HFFc6 (cell line): ENCODE results near the gene RFPL4AL1. TPM values are rescaled to one million over a fixed set of nuclear protein-coding genes. Genes with fewer than 3 reads are reported as not detected.

Source experiments
- DNase-seq: peaks from one replicate; pipeline ENCODE4 v3.0.0-alpha.2; 2018
- H3K27ac Mint-ChIP-seq: 2 replicates; pipeline ENCODE4 v1.8.0; 2020; ENCODE audit warnings: mild to moderate bottlenecking, mixed read lengths
- H3K27me3 Mint-ChIP-seq: 2 replicates; pipeline ENCODE4 v1.8.0; 2021; ENCODE audit warnings: mild to moderate bottlenecking, moderate library complexity, mixed read lengths; ENCODE audit not compliant: insufficient read depth
- H3K36me3 Mint-ChIP-seq: 2 replicates; pipeline ENCODE4 v1.8.0; 2021; ENCODE audit warnings: low read depth, mixed read lengths
- H3K4me1 Mint-ChIP-seq: 2 replicates; pipeline ENCODE4 v1.8.0; 2020; ENCODE audit warnings: low read depth, mixed read lengths
- H3K4me3 Mint-ChIP-seq: 2 replicates; pipeline ENCODE4 v1.8.0; 2020; ENCODE audit warnings: mild to moderate bottlenecking, moderate library complexity, mixed read lengths
- H3K9me3 Mint-ChIP-seq: 2 replicates; pipeline ENCODE4 v1.8.0; 2020; ENCODE audit warnings: mild to moderate bottlenecking, mixed read lengths
- CTCF ChIP-seq: fragments of 200-600 bp; sonication (generic); IDR thresholded peaks from 2 replicates; pipeline ENCODE4 v1.5.0; 2021; ENCODE audit warnings: antibody characterized with exemption, mild to moderate bottlenecking
- total RNA-seq, 6 experiments: library from RNA; stranded (reverse); fragmentation: NEBNext Ultra II Directional; extraction: Animal tissue kit (Norgen Biotek cat#: 25700); gene quantifications; 2 replicates in 1 of 6; 3 replicates in 5 of 6; pipeline ENCODE4 v1.2.3, GENCODE V29; 2021

Gene RFPL4AL1
- total RNA-seq, 6 experiments from 2014 or later: 0.23 TPM; not detected in 5

- Mint-ChIP-seq H3K4me1 (no peaks in the 10 kb centered on the region), H3K36me3 (no peaks in the 10 kb centered on the region), H3K4me3 (no peak overlapping the region), H3K9me3 (peaks cover 26% of the 10 kb centered on the region; the same call in 1 of the 2 replicates), H3K27ac (no peak overlapping the region), H3K27me3 (no peaks in the 10 kb centered on the region; the same call in 1 of the 2 replicates)
- TF ChIP-seq CTCF: no peak
- no peak for DNase-seq
These were observed 9.4 kb downstream of the RFPL4AL1 start for GRCh38 chr19:55778331-55778730.

- Mint-ChIP-seq H3K27me3 (peaks cover 2% of the 10 kb centered on the region), H3K4me3 (no peak overlapping the region; the same call in 1 of the 2 replicates), H3K36me3 (no peaks in the 10 kb centered on the region), H3K27ac (no peak overlapping the region), H3K9me3 (peaks cover 35% of the 10 kb centered on the region; the same call in 1 of the 2 replicates), H3K4me1 (no peaks in the 10 kb centered on the region)
- TF ChIP-seq CTCF: no peak
- no peak for DNase-seq
These were observed 12.2 kb downstream of the RFPL4AL1 start for GRCh38 chr19:55781112-55781511.

- H3K9me3 Mint-ChIP-seq: peaks cover 48% of the 10 kb centered on the region
- peaks cover 1% of the 10 kb centered on the region for H3K27me3 Mint-ChIP-seq
- H3K27ac Mint-ChIP-seq: no peak overlapping the region
- H3K4me1 Mint-ChIP-seq: no peaks in the 10 kb centered on the region
- no peak overlapping the region for H3K4me3 Mint-ChIP-seq
- TF ChIP-seq CTCF: no peak
- no peaks in the 10 kb centered on the region for H3K36me3 Mint-ChIP-seq
- no peak for DNase-seq
These were observed 26.1 kb downstream of the RFPL4AL1 start for GRCh38 chr19:55795021-55795420.

- H3K27me3 Mint-ChIP-seq: peaks cover 1% of the 10 kb centered on the region; the same call in 1 of the 2 replicates
- no peak overlapping the region for H3K27ac Mint-ChIP-seq
- H3K36me3 Mint-ChIP-seq: no peaks in the 10 kb centered on the region
- no peak overlapping the region for H3K4me3 Mint-ChIP-seq
- peaks cover 39% of the 10 kb centered on the region for H3K9me3 Mint-ChIP-seq
- TF ChIP-seq CTCF: no peak
- no peaks in the 10 kb centered on the region for H3K4me1 Mint-ChIP-seq
- DNase-seq: no peak
These were observed 32.5 kb downstream of the RFPL4AL1 start for GRCh38 chr19:55801416-55801815.

GRCh38 chr19:55802281-55802680 is 33.4 kb downstream of the RFPL4AL1 start:
- no peak for TF ChIP-seq CTCF
- H3K36me3 Mint-ChIP-seq: no peaks in the 10 kb centered on the region
- no peaks in the 10 kb centered on the region; the same call in 1 of the 2 replicates for H3K27me3 Mint-ChIP-seq
- no peak overlapping the region for H3K4me3 Mint-ChIP-seq
- DNase-seq: no peak
- no peak overlapping the region for H3K27ac Mint-ChIP-seq
- H3K4me1 Mint-ChIP-seq: no peaks in the 10 kb centered on the region
- peaks cover 33% of the 10 kb centered on the region for H3K9me3 Mint-ChIP-seq
